ENCODE results near the gene NDUFS2.

NDUFS2 gene

DNA sequence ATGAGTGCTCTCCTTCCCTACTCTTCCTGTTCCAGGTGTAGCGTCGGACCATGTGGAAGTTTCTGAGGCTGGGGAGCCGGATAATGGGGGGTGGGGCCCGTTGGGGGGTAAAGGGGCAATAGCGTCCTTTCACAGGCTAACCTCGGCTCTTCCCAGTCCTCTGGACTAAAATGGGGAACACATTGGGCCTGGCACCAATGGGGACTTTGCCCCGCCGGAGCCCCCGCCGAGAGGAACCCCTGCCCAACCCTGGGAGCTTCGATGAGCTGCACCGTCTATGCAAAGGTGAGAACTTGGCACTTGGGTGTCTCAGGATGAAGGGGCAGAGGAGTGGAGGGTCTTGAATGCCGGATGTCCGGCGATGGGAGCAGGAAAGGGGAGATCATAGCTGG lies 24.1 kb downstream of the NDUFS2 start:
- H3K4me3 ChIP-seq (ENCODE audit: low read depth, low read length), result peak overlapping the region; percentile 95
- TF ChIP-seq, protein P1, sequence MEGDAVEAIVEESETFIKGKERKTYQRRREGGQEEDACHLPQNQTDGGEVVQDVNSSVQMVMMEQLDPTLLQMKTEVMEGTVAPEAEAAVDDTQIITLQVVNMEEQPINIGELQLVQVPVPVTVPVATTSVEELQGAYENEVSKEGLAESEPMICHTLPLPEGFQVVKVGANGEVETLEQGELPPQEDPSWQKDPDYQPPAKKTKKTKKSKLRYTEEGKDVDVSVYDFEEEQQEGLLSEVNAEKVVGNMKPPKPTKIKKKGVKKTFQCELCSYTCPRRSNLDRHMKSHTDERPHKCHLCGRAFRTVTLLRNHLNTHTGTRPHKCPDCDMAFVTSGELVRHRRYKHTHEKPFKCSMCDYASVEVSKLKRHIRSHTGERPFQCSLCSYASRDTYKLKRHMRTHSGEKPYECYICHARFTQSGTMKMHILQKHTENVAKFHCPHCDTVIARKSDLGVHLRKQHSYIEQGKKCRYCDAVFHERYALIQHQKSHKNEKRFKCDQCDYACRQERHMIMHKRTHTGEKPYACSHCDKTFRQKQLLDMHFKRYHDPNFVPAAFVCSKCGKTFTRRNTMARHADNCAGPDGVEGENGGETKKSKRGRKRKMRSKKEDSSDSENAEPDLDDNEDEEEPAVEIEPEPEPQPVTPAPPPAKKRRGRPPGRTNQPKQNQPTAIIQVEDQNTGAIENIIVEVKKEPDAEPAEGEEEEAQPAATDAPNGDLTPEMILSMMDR (IDR thresholded peaks at IDR 0.05; ENCODE audit: control insufficient read depth, extremely low read depth, insufficient read depth), result no peak
- DNase-seq (ENCODE audit: low read depth), result no peak

- TF ChIP-seq, protein P1 (IDR thresholded peaks at IDR 0.05; ENCODE audit: control insufficient read depth, extremely low read depth, insufficient read depth), result no peak
- DNase-seq (ENCODE audit: low read depth), result no peak
- peak overlapping the region; percentile 95 for H3K4me3 ChIP-seq (ENCODE audit: low read depth, low read length)
These were observed 24.6 kb downstream of the NDUFS2 start for GRCh38 chr1:161226759-161227158.

DNA sequence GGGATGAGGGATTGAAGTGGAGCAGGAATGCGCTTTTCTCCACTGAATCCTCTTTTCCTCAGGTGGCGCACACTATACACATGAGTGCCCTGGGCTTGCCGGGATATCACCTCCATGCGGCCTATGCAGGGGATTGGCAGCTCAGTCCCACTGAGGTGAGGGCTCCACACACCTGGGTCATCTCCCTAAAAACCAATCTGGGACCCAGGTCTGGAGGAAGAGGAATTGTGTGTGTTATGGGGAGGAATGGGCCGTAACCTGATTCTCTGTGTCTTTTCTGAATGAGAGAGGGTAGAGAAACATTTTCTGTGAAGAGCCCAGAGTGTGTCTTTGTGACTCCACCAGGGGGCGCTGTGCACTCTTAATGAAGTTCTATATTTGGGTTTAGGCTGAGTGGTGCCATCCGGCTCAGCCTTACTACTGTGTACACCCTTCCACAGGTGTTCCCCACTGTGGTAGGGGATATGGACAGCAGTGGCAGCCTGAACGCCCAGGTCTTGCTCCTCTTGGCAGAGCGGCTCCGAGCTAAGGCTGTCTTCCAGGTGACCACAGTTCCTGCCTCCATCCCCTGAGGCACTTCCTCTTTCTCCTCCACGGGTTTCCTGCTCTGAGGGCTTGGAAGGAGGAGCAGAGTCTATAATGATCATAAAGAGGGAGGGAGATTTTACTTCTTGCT lies 25.2 kb downstream of the NDUFS2 start:
- H3K4me3 ChIP-seq (ENCODE audit: low read depth, low read length), result peak overlapping the region; percentile 95
- TF ChIP-seq, protein P1 (IDR thresholded peaks at IDR 0.05; ENCODE audit: control insufficient read depth, extremely low read depth, insufficient read depth), result peak; percentile 75
- peak; percentile 54 for DNase-seq (ENCODE audit: low read depth)

DNA sequence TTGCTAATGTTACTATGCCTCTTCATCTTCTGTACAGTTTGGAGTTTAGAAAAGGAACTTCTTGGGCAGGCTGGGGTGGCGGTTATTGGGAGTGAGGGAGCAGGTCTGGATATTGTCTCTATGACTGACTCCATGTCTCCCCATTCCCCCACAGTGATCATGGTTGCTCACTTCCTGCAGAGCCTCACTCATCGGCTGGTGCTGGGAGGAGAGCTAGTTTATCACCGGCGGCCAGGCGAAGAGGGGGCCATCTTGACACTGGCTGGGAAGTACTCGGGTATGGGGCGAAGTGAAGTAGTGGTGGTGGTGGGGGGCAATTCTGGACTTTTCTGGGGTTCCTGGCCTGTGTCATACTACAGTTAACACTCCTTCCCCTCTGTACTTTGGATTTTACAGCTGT lies 25.9 kb downstream of the NDUFS2 start:
- no peak for DNase-seq (ENCODE audit: low read depth)
- H3K4me3 ChIP-seq (ENCODE audit: low read depth, low read length), result peak overlapping the region; percentile 95
- TF ChIP-seq, protein P1 (IDR thresholded peaks at IDR 0.05; ENCODE audit: control insufficient read depth, extremely low read depth, insufficient read depth), result no peak

DNA sequence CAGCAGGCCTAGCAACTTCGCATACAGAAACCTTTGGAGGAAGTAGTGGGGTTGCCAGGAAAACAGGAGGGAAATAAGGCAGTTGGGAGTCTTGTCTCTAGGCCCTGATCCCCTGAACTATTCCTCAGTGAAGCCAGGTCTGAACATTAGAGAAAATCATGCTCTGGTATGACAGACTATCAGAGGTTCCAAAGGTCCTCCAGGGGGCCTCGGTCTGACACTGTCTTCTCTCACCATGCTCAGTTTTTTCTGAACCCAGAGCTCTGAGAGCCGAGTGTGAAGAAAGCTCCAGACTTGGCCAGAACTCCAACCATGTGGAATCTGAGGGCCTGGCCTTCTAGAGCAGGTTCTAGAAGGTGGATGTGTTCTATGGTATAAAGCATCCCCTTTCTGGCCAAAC lies 27.7 kb downstream of the NDUFS2 start:
- TF ChIP-seq, protein P1 (IDR thresholded peaks at IDR 0.05; ENCODE audit: control insufficient read depth, extremely low read depth, insufficient read depth), result no peak
- DNase-seq (ENCODE audit: low read depth), result no peak
- no peak overlapping the region for H3K4me3 ChIP-seq (ENCODE audit: low read depth, low read length)

DNA sequence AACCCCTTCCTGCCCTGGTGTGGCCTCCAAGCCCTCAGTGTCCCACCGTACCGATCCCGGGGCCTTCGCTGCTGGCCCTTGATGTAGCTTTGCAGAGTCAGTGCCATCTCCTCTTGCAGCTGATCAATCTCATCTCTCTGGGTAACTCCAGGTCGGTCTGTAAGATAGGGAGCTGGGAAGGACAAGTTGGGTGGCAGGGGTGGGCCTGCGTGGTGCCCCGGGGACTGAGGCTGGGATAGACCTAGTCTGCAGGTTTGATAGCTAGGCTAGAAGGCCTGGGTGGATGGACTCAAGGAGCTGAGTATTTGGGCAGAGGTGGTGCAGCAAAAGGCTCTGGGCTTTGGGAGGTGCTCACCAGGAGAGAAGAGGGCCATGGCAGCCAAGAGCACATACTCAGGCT lies 28.6 kb downstream of the NDUFS2 start:
- TF ChIP-seq, protein P1 (IDR thresholded peaks at IDR 0.05; ENCODE audit: control insufficient read depth, extremely low read depth, insufficient read depth), result no peak
- no peak for DNase-seq (ENCODE audit: low read depth)
- H3K4me3 ChIP-seq (ENCODE audit: low read depth, low read length), result no peak overlapping the region

- DNase-seq (ENCODE audit: low read depth), result no peak
- TF ChIP-seq, protein P1 (IDR thresholded peaks at IDR 0.05; ENCODE audit: control insufficient read depth, extremely low read depth, insufficient read depth), result no peak
- no peak overlapping the region for H3K4me3 ChIP-seq (ENCODE audit: low read depth, low read length)
These were observed 30.9 kb downstream of the NDUFS2 start for GRCh38 chr1:161233102-161233501.

All from LNCaP clone FGC (cell line).